ENCODE data around the gene SUN3. TPM values are rescaled to one million over a fixed set of nuclear protein-coding genes. Genes with fewer than 3 reads are reported as not detected.

SUN3 gene
- total and polyA plus RNA-seq, 2 of the 4 experiments (the other 2 are of a cell fraction) = not detected

DNA sequence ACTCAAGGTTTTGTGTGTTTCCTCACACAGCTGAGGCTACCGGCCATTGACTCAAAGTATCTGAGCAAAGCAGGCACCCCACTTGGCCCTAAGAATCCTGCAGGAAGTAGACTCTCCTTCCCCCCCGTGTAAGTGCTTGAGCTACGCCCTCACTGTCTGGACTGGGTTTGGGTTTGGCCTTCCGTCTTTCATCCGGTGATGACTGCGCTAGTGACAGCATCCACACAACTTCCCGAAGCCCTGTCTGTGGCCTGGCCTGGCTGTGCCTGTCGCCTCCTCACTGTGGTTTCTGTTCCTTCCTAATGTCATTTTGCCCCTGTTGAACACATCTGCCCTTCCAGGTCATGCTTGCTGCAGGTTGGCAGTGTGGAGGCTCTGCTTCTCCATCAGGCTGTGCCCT is 20.9 kb upstream of the SUN3 start:
- Histone ChIP-seq H3K4me3 (ENCODE audit: insufficient read depth, low read depth, low read length) (no peak overlapping the region), H3K23ac (ENCODE audit: low read depth, low read length) (no peak overlapping the region), H3K9me1 (ENCODE audit: insufficient read depth, low read length) (peaks cover 3% of the 10 kb centered on the region; the same call in 1 of the 2 replicates), H2BK15ac (ENCODE audit: low read depth, low read length) (no peak overlapping the region), H3K4ac (ENCODE audit: low read depth, low read length) (no peak overlapping the region), H4K20me1 (ENCODE audit: insufficient read depth, low read length) (no peaks in the 10 kb centered on the region), H3K14ac (replicated peaks; ENCODE audit: low read depth, low read length) (no peak overlapping the region), H2AK5ac (ENCODE audit: low read depth, low read length) (no peak overlapping the region), H3K27me3 (ENCODE audit: control insufficient read depth, insufficient read depth, low read length) (peaks cover 2% of the 10 kb centered on the region; the same call in 1 of the 2 replicates), H2BK120ac (ENCODE audit: low read depth, low read length) (no peak overlapping the region), H3K4me1 (ENCODE audit: control insufficient read depth, insufficient read depth, low read length) (peaks cover 2% of the 10 kb centered on the region), H2AFZ (replicated peaks; ENCODE audit: low read length, poor library complexity) (no peak overlapping the region), H4K91ac (ENCODE audit: insufficient read depth, low read depth, low read length) (no peak overlapping the region), H3K36me3 (ENCODE audit: control insufficient read depth, insufficient read depth, low read length) (no peaks in the 10 kb centered on the region), H3K9ac (ENCODE audit: low read depth, low read length) (no peak overlapping the region), H4K8ac (ENCODE audit: low read depth in 2 of 2, low read length in 2 of 2) (no peak overlapping the region), H3K56ac (ENCODE audit: extremely low read depth, insufficient read depth, low read length) (no peak overlapping the region), H2AK9ac (replicated peaks; ENCODE audit: low read depth, low read length, poor library complexity) (no peak overlapping the region), H3K27ac (ENCODE audit: insufficient read depth, low read length) (no peak overlapping the region), H4K5ac (ENCODE audit: low read depth, low read length) (no peak overlapping the region), H2BK20ac (ENCODE audit: low read depth, low read length) (no peak overlapping the region), H3K9me3 (ENCODE audit: control insufficient read depth, insufficient read depth, low read length) (no peaks in the 10 kb centered on the region), H3K18ac (ENCODE audit: low read depth, low read length) (no peak overlapping the region), H2BK5ac (ENCODE audit: low read depth, low read length, poor library complexity, severe bottlenecking) (no peak overlapping the region), H3K79me1 (ENCODE audit: low read depth in 1 of 2, low read length in 2 of 2) (no peaks in the 10 kb centered on the region), H3K4me2 (ENCODE audit: low read depth, low read length) (no peak overlapping the region)
- DNase-seq = no peak
- intact Hi-C loops (cut with micrococcal nuclease) (no loop called here), dilution Hi-C loops (cut with HindIII; ENCODE audit: low sequenced_read_pairs, unreplicated experiment) (no loop called here), in situ Hi-C loops (cut with MboI; ENCODE audit: low sequenced_read_pairs) (no loop called here)
- CTCF ChIA-PET = no interaction called here
- ATAC-seq (ENCODE audit: low read depth) = no peak
- TF ChIP-seq MAZ (IDR thresholded peaks at IDR 0.05; ENCODE audit: borderline replicate concordance, low read depth, low read length) = no peak
- no peak for TF ChIP-seq MAFK (IDR thresholded peaks at IDR 0.05; ENCODE audit: low read depth, low read length)
- no peak for TF ChIP-seq CHD1 (IDR thresholded peaks at IDR 0.05; ENCODE audit: low read depth, low read length)
- no peak for TF ChIP-seq RAD21 (IDR thresholded peaks at IDR 0.05; ENCODE audit: low read length)
- no peak for TF ChIP-seq NFE2L2 (IDR thresholded peaks at IDR 0.05; ENCODE audit: low read depth, low read length)
- TF ChIP-seq, protein P1, sequence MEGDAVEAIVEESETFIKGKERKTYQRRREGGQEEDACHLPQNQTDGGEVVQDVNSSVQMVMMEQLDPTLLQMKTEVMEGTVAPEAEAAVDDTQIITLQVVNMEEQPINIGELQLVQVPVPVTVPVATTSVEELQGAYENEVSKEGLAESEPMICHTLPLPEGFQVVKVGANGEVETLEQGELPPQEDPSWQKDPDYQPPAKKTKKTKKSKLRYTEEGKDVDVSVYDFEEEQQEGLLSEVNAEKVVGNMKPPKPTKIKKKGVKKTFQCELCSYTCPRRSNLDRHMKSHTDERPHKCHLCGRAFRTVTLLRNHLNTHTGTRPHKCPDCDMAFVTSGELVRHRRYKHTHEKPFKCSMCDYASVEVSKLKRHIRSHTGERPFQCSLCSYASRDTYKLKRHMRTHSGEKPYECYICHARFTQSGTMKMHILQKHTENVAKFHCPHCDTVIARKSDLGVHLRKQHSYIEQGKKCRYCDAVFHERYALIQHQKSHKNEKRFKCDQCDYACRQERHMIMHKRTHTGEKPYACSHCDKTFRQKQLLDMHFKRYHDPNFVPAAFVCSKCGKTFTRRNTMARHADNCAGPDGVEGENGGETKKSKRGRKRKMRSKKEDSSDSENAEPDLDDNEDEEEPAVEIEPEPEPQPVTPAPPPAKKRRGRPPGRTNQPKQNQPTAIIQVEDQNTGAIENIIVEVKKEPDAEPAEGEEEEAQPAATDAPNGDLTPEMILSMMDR (conservative IDR thresholded peaks at IDR 0.05; ENCODE audit: low read depth, low read length) = no peak
- TF ChIP-seq BHLHE40 (IDR thresholded peaks at IDR 0.05; ENCODE audit: low read depth, low read length) = no peak
- TF ChIP-seq RCOR1 (IDR thresholded peaks at IDR 0.05; ENCODE audit: insufficient replicate concordance, low read length) = no peak
- TF ChIP-seq SMC3 (IDR thresholded peaks at IDR 0.05; ENCODE audit: low read depth, low read length) = no peak
- TF ChIP-seq FOS (IDR thresholded peaks at IDR 0.05; ENCODE audit: low read depth, low read length) = no peak
- TF ChIP-seq, protein P2, sequence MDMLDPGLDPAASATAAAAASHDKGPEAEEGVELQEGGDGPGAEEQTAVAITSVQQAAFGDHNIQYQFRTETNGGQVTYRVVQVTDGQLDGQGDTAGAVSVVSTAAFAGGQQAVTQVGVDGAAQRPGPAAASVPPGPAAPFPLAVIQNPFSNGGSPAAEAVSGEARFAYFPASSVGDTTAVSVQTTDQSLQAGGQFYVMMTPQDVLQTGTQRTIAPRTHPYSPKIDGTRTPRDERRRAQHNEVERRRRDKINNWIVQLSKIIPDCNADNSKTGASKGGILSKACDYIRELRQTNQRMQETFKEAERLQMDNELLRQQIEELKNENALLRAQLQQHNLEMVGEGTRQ (IDR thresholded peaks at IDR 0.05; ENCODE audit: low read depth, low read length) = no peak
- TF ChIP-seq, protein P3, sequence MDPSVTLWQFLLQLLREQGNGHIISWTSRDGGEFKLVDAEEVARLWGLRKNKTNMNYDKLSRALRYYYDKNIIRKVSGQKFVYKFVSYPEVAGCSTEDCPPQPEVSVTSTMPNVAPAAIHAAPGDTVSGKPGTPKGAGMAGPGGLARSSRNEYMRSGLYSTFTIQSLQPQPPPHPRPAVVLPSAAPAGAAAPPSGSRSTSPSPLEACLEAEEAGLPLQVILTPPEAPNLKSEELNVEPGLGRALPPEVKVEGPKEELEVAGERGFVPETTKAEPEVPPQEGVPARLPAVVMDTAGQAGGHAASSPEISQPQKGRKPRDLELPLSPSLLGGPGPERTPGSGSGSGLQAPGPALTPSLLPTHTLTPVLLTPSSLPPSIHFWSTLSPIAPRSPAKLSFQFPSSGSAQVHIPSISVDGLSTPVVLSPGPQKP (IDR thresholded peaks at IDR 0.05; ENCODE audit: borderline replicate concordance, low read depth, low read length) = no peak
- no peak for TF ChIP-seq POLR2A (IDR thresholded peaks at IDR 0.05; ENCODE audit: low read depth, low read length)
- TF ChIP-seq RFX5 (IDR thresholded peaks at IDR 0.05; ENCODE audit: low read depth, low read length) = no peak
- no TSS peak for BruUV-seq (replicated peaks)
- 85% methylated on average over 5 of the region's 8 CpGs; no CpG with 5 or more reads in 1 of the 2 experiments for WGBS, 2 experiments (ENCODE audit: extremely low coverage in 2 of 2, insufficient read length in 1 of 2)
- POLR2A ChIA-PET (ENCODE audit: unreplicated experiment) = no interaction called here
